Measurements from ENCODE around the gene IL36B.

Gene IL36B

GRCh38 chr2:113050921-113051895, 1.5 kb downstream of the IL36B start:
- no peak for DNase-seq

- DNase-seq = no peak
Observed at GRCh38 chr2:113046465-113046864, 6.2 kb downstream of the IL36B start.

- DNase-seq = no peak
Observed at GRCh38 chr2:113041871-113042270, 10.8 kb downstream of the IL36B start.

- DNase-seq = no peak
Observed at GRCh38 chr2:113039719-113040118, 12.9 kb downstream of the IL36B start.

- DNase-seq = no peak
Observed at GRCh38 chr2:113039158-113039557, 13.5 kb downstream of the IL36B start.

- DNase-seq = no peak
Observed at GRCh38 chr2:113038291-113038690, 14.4 kb downstream of the IL36B start.

GRCh38 chr2:113036763-113037162, 15.9 kb downstream of the IL36B start:
- DNase-seq = no peak

- no peak for DNase-seq
Observed at GRCh38 chr2:113034016-113034415, 18.7 kb downstream of the IL36B start.

GRCh38 chr2:113032737-113033136, 19.9 kb downstream of the IL36B start:
- no peak for DNase-seq

- no peak for DNase-seq
Observed at GRCh38 chr2:113028112-113028511, 24.6 kb downstream of the IL36B start.

GRCh38 chr2:113027691-113028090, 25.0 kb downstream of the IL36B start:
- DNase-seq = no peak

GRCh38 chr2:113025737-113026136, 26.9 kb downstream of the IL36B start:
- no peak for DNase-seq

- DNase-seq = no peak
Observed at GRCh38 chr2:113024764-113025163, 27.9 kb downstream of the IL36B start.

- DNase-seq = no peak
Observed at GRCh38 chr2:113021312-113021711, 31.4 kb downstream of the IL36B start.

- no peak for DNase-seq
Observed at GRCh38 chr2:113018509-113018908, 34.2 kb downstream of the IL36B start.

- DNase-seq = no peak
Observed at GRCh38 chr2:113015655-113016054, 37.0 kb downstream of the IL36B start.

- no peak for DNase-seq
Observed at GRCh38 chr2:113015042-113015441, 37.6 kb downstream of the IL36B start.

GRCh38 chr2:113014067-113014466, 38.6 kb downstream of the IL36B start:
- no peak for DNase-seq

- DNase-seq = no peak
Observed at GRCh38 chr2:113013336-113013661, 39.4 kb downstream of the IL36B start.

GRCh38 chr2:113012436-113013335, 40.0 kb downstream of the IL36B start:
- DNase-seq = peak; percentile 60

GRCh38 chr2:113011108-113011507, 41.6 kb downstream of the IL36B start:
- DNase-seq = no peak

- peak; percentile 30 for DNase-seq
Observed at GRCh38 chr2:113010088-113010487, 42.6 kb downstream of the IL36B start.

GRCh38 chr2:113009622-113010021, 43.0 kb downstream of the IL36B start:
- DNase-seq = no peak

- no peak for DNase-seq
Observed at GRCh38 chr2:113007250-113007649, 45.4 kb downstream of the IL36B start.

All from fibroblast of skin of back (primary cell).